Neural crest cell (in vitro differentiated cells): Measurements from ENCODE around the gene N4BP2. TPM values are rescaled to one million over a fixed set of nuclear protein-coding genes. Genes with fewer than 3 reads are reported as not detected.

Experiments
- DNase-seq: peaks from one replicate; pipeline ENCODE4 v3.0.0; 2021; ENCODE audit warnings: low read depth, mixed read lengths, low spot score
- H3K27ac Mint-ChIP-seq: one replicate; pipeline ENCODE4 v1.8.0; 2021; ENCODE audit warnings: mild to moderate bottlenecking, mixed read lengths; ENCODE audit not compliant: unreplicated experiment
- H3K27me3 Mint-ChIP-seq: 2 replicates; pipeline ENCODE4 v1.8.0; 2021; ENCODE audit warnings: low read depth, mild to moderate bottlenecking, mixed read lengths
- H3K36me3 Mint-ChIP-seq: 2 replicates; pipeline ENCODE4 v1.8.0; 2021; ENCODE audit warnings: low read depth, mild to moderate bottlenecking, mixed read lengths
- H3K4me1 Mint-ChIP-seq: 2 replicates; pipeline ENCODE4 v1.8.0; 2021; ENCODE audit warnings: mixed read lengths
- H3K4me3 Mint-ChIP-seq: one replicate; pipeline ENCODE4 v1.8.0; 2021; ENCODE audit warnings: mild to moderate bottlenecking, mixed read lengths
- H3K9me3 Mint-ChIP-seq: 2 replicates; pipeline ENCODE4 v1.8.0; 2021; ENCODE audit warnings: mixed read lengths
- total RNA-seq: library from RNA; stranded (reverse); gene quantifications from 2 replicates; pipeline ENCODE4 v1.2.1, GENCODE V29; 2021
- TF ChIP-seq, protein P1 (sequence below): fragments of 200-600 bp; sonication (generic); conservative IDR thresholded peaks from 2 replicates; pipeline ENCODE4 v1.5.0; 2021; ENCODE audit warnings: antibody characterized with exemption, mild to moderate bottlenecking

The N4BP2 gene
- total RNA-seq, 1 donor from 2014 or later = 25.2 TPM

DNA sequence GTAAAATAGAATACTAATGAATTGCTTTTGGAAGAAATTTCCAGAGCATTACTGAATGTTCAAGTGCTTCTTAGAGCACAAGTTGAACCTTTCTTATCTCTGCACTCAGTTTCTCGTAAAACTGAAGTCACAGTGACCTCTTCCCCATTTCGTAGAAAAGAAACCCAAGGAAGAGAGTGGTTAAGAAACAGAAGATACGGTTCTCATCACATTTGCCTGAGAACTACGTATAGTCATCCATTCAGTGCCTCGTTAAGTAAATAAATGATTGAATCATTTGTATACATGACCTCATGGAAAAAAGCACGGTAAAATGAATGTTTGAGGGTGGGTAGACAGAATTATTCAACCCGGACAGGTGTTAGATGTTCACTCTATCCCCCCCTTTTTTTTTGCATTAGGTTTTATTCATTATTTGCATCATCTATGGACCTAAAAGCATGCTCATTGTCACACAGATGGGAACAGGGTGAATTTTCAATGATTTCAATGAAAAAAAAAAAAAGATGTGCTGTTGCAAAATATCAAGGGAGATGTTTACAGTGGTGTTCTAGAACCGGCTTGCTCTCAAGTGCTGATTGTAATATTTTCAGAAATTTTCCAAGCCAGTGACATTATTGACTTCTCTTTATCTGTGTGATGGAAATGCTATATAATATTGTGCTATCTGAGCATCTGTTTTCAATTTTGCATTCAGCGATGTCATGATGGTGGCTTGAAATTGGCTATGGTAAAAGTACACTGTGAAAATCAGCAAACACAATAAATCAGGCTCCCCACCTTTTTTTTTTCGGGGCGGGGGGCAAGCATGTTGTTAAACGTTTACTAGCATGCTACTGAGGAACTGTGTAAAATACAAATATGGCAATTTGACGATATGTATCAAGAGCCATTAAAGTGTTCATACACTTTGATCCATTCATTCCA, 144.5 kb downstream of the N4BP2 start:
- no peak overlapping the region for H3K4me3 Mint-ChIP-seq
- DNase-seq = no peak
- no peaks in the 10 kb centered on the region for H3K27me3 Mint-ChIP-seq
- H3K4me1 Mint-ChIP-seq = peaks cover 8% of the 10 kb centered on the region
- H3K27ac Mint-ChIP-seq = no peak overlapping the region
- no peaks in the 10 kb centered on the region for H3K36me3 Mint-ChIP-seq
- TF ChIP-seq, protein P1, sequence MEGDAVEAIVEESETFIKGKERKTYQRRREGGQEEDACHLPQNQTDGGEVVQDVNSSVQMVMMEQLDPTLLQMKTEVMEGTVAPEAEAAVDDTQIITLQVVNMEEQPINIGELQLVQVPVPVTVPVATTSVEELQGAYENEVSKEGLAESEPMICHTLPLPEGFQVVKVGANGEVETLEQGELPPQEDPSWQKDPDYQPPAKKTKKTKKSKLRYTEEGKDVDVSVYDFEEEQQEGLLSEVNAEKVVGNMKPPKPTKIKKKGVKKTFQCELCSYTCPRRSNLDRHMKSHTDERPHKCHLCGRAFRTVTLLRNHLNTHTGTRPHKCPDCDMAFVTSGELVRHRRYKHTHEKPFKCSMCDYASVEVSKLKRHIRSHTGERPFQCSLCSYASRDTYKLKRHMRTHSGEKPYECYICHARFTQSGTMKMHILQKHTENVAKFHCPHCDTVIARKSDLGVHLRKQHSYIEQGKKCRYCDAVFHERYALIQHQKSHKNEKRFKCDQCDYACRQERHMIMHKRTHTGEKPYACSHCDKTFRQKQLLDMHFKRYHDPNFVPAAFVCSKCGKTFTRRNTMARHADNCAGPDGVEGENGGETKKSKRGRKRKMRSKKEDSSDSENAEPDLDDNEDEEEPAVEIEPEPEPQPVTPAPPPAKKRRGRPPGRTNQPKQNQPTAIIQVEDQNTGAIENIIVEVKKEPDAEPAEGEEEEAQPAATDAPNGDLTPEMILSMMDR = no peak
- no peaks in the 10 kb centered on the region for H3K9me3 Mint-ChIP-seq

DNA sequence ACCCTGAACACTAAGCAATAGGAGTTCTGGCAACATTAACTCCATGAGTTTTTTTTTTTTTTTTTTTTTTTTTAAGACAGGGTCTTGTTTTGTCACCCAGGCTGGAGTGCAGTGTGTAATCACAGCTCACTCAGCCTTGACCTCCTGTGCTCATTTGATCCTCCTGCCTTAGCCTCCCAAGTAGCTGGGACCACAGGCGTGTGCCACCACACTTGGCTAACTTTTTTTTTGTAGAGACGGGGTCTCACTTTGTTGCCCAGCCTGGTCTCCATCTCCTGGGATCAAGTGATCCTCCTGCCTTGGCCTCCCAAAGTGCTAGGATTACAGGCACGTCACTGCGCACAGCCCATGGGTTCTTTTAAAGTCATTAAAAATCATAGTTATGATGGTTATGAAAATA, 145.2 kb downstream of the N4BP2 start:
- no peaks in the 10 kb centered on the region for H3K9me3 Mint-ChIP-seq
- H3K4me1 Mint-ChIP-seq = peaks cover 3% of the 10 kb centered on the region
- no peaks in the 10 kb centered on the region for H3K27me3 Mint-ChIP-seq
- no peak overlapping the region for H3K4me3 Mint-ChIP-seq
- no peaks in the 10 kb centered on the region for H3K36me3 Mint-ChIP-seq
- TF ChIP-seq, protein P1 = no peak
- no peak overlapping the region for H3K27ac Mint-ChIP-seq
- no peak for DNase-seq

DNA sequence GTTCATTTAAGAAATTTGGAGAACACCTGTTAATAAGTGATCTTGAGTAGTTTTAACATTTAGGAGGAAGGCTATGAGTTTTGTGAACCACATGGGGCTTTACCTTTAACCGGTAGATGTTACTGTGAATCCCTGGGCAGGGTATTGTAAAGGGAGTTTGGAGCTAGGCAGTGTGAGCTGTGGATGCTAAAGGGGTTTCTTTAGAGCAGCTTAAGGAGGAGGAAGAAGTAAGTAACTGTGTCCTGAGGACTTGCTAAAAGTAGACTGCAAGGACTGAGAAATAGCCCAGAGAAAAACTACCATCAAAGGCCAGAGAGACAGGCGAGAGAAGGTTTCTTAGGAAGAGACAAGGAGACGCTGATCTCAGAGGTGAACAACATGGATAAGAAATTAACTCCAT, 145.8 kb downstream of the N4BP2 start:
- no peak overlapping the region for H3K27ac Mint-ChIP-seq
- H3K9me3 Mint-ChIP-seq = no peaks in the 10 kb centered on the region
- no peaks in the 10 kb centered on the region for H3K36me3 Mint-ChIP-seq
- TF ChIP-seq, protein P1 = no peak
- no peak for DNase-seq
- H3K4me3 Mint-ChIP-seq = no peak overlapping the region
- H3K27me3 Mint-ChIP-seq = no peaks in the 10 kb centered on the region
- no peaks in the 10 kb centered on the region for H3K4me1 Mint-ChIP-seq

DNA sequence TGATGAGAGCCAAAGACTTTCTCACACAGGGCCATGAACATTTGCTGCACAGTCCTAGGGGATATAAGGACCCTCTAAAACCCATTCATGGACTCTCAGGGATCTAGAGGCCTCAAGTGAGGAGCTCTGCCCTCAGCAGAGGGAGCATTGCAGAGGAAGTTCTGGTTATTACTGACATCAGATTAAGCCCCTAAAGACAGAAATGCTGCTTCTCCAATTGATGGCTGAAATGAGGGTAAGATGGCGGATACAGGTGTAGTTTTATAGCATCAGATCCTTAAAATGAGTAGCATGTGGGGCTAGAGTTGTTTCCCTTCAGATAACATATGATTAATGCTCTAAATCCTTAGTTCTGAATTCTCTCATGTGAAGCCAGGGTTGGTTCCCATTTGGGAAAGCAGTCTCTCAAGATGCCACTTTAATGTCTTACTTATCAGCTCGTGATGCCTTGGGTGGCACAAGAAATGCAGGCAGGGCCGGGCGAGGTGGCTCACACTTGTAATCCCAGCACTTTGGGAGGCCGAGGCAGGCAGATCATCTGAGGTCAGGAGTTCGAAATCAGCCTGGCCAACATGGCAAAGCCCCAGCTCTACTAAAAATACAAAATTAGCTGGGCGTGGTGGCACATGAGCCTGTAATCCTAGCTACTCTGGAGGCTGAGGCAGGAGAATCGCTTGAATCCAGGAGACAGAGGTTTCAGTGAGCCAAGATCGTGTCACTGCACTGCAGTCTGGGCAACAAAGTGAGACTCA, 148.0 kb downstream of the N4BP2 start:
- TF ChIP-seq, protein P1 = no peak
- Mint-ChIP-seq H3K36me3 (no peaks in the 10 kb centered on the region), H3K27ac (no peak overlapping the region), H3K9me3 (no peaks in the 10 kb centered on the region), H3K4me3 (no peak overlapping the region), H3K4me1 (no peaks in the 10 kb centered on the region), H3K27me3 (no peaks in the 10 kb centered on the region)
- no peak for DNase-seq

DNA sequence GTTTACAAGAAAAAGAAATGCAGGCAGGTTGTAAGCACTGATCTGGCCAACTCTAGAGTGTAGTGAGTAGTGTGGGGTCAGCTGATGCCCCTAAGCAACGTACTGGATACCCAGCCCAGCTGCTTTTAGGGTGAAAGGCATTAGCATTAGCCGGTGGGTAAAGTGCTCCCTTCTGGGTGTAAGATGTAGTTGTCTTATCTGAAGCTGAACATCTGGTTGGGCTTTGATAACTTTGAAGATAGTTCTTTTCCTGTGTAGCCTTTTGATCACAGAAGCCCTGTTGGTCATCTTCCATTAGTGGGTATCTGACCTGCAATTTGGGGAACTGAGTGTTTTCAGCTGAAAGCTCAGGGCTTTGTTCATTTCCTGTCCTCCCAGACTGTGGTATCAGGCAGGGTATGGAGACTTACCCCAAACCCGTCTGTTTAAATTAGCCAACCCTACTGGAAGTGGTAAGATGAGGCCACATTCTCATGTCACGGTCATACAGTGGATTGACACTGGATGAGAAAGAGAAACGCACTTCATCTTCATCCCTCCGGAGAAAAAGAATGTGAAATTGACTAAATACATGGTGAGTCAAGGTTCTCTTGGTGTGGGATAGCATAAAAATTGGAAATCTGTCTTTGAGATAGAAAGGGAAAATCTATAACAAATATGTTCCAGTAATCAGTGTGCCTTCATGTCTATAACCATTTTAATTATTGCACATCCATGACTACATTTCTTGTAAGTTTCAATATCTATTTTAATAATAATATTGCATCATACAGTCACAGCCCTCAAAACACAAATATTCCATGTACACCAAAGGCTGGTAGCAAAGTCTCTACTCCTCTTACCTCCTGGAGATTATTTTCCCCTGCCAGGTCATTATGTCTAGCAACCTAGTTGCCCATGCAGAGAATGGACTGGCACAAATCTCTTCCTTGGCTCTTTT, 148.9 kb downstream of the N4BP2 start:
- no peak for DNase-seq
- no peak overlapping the region for H3K4me3 Mint-ChIP-seq
- no peaks in the 10 kb centered on the region for H3K27me3 Mint-ChIP-seq
- TF ChIP-seq, protein P1 = no peak
- H3K4me1 Mint-ChIP-seq = no peaks in the 10 kb centered on the region
- H3K36me3 Mint-ChIP-seq = no peaks in the 10 kb centered on the region
- no peaks in the 10 kb centered on the region for H3K9me3 Mint-ChIP-seq
- no peak overlapping the region for H3K27ac Mint-ChIP-seq
